ENCODE results near the gene KLK13. TPM values are rescaled to one million over a fixed set of nuclear protein-coding genes. Genes with fewer than 3 reads are reported as not detected.

The KLK13 gene
- total RNA-seq, 4 donors from 2014 or later = 0.22 to 0.73 TPM; not detected in 2

DNA sequence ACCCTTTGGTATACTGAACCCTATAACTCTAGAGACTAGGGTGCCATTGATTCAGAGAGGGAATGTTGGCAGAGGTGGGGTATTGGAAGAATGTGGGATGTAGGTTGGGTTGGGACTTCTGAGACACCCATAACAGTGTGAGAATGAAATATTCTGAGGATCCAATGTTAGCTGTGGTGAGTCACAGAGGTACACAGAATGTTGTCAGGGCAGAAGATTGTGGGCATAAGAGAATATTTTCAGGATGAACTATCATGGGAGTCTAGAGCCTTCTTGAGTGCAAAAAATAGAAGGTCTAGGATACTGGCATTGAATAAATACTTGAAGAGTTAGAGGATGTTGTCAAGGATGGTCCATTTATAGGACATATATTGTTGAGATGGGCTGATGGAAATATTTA lies 9.0 kb downstream of the KLK13 start:
- Histone ChIP-seq H3K4me1 (no peaks in the 10 kb centered on the region), H3K27me3 (no peaks in the 10 kb centered on the region), H3K27ac (no peak overlapping the region), H3K4me3 (replicated peaks in 1 of 3) (no peak overlapping the region), H3K9me3 (no peaks in the 10 kb centered on the region), H3K36me3 (no peaks in the 10 kb centered on the region)
- TF ChIP-seq POLR2A (IDR thresholded peaks at IDR 0.05) = no peak
- TF ChIP-seq CTCF (IDR thresholded peaks at IDR 0.05) = no peak
- DNase-seq = no peak
- intact Hi-C loops (cut with DNase I) = no loop called here

GRCh38 chr19:51047031-51047335 lies 17.9 kb downstream of the KLK13 start:
- Histone ChIP-seq H3K9me3 (no peaks in the 10 kb centered on the region), H3K36me3 (no peaks in the 10 kb centered on the region), H3K4me3 (replicated peaks in 1 of 3) (no peak overlapping the region), H3K27ac (no peak overlapping the region), H3K4me1 (no peaks in the 10 kb centered on the region), H3K27me3 (no peaks in the 10 kb centered on the region)
- TF ChIP-seq POLR2A (IDR thresholded peaks at IDR 0.05) (no peak), CTCF (IDR thresholded peaks at IDR 0.05) (no peak)
- peak in 1 of 2 donors; percentile 4 for DNase-seq
- intact Hi-C loops (cut with DNase I) = no loop called here
- 3 to 10% methylated on average over 4 of the region's 4 CpGs for WGBS, 2 donors

DNA sequence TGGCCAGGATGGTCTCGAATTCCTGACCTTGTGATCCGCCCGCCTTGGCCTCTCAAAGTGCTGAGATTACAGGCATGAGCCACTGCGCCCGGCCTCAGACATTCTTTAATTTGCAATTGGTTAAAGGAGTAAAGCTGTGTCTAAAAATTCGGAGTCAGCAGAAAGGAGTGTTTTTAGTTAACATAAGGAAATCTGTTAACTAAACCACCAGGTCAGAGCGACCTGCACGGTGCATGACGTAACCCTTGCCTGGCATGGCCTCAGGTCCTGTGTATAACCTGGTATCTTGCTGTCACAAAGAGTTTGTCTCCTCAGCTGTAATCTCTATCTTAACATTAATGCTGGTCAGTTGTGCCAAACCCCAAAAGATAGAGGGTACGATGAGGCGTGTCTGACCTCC lies 20.6 kb downstream of the KLK13 start:
- 67 to 70% methylated on average over 11 of the region's 11 CpGs for WGBS, 2 donors
- TF ChIP-seq CTCF (IDR thresholded peaks at IDR 0.05) (no peak), POLR2A (IDR thresholded peaks at IDR 0.05) (no peak)
- Histone ChIP-seq H3K27me3 (no peaks in the 10 kb centered on the region), H3K36me3 (no peaks in the 10 kb centered on the region), H3K27ac (no peak overlapping the region), H3K4me1 (no peaks in the 10 kb centered on the region), H3K9me3 (no peaks in the 10 kb centered on the region), H3K4me3 (replicated peaks in 1 of 3) (no peak overlapping the region)
- intact Hi-C loops (cut with DNase I) = no loop called here
- DNase-seq = no peak

GRCh38 chr19:51043497-51043896 lies 21.4 kb downstream of the KLK13 start:
- Histone ChIP-seq H3K4me3 (replicated peaks in 1 of 3) (no peak overlapping the region), H3K27ac (no peak overlapping the region), H3K4me1 (no peaks in the 10 kb centered on the region), H3K27me3 (no peaks in the 10 kb centered on the region), H3K36me3 (no peaks in the 10 kb centered on the region), H3K9me3 (no peaks in the 10 kb centered on the region)
- 71 to 84% methylated on average over 7 to 8 of the region's 9 CpGs for WGBS, 2 donors
- no peak for DNase-seq
- intact Hi-C loops (cut with DNase I) = no loop called here
- TF ChIP-seq CTCF (IDR thresholded peaks at IDR 0.05) (no peak), POLR2A (IDR thresholded peaks at IDR 0.05) (no peak)

DNA sequence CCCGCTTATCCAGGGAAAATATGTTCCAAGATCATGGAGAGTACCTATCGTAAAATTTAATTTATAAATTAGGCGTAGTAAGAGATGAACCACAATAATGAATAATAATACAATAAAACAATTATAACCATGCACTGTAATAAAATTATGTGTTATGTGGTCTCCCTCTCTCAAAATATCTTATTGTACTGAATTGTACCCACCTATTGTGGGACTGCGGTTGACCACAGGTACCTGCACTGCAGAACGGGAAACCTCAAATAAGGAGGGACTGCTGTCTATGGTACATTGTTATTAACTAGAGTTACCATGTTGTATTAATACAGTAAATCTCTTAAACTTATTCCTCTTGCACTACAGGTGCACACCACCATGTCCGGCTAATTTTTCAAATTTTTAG lies 24.7 kb downstream of the KLK13 start:
- no peaks in the 10 kb centered on the region for H3K9me3 ChIP-seq
- no peak overlapping the region for H3K27ac ChIP-seq
- WGBS, 2 donors = 89 to 95% methylated on average over 6 of the region's 6 CpGs
- H3K36me3 ChIP-seq = no peaks in the 10 kb centered on the region
- intact Hi-C loops (cut with DNase I) = no loop called here
- H3K27me3 ChIP-seq = no peaks in the 10 kb centered on the region
- TF ChIP-seq CTCF (IDR thresholded peaks at IDR 0.05) (no peak), POLR2A (IDR thresholded peaks at IDR 0.05) (no peak)
- no peak for DNase-seq
- no peaks in the 10 kb centered on the region for H3K4me1 ChIP-seq
- no peak overlapping the region for H3K4me3 ChIP-seq (replicated peaks in 1 of 3)

All from thyroid gland (tissue), 4 donors.